PC-9 (cell line): ENCODE results near the gene PRPH. TPM values are rescaled to one million over a fixed set of nuclear protein-coding genes. Genes with fewer than 3 reads are reported as not detected.

Experiments used
- BruUV-seq: library from RNA; stranded (reverse); fragments of 400-500 nt; replicated peaks from 2 replicates; lab custom pipeline; 2021; lab: Mats Ljungman, UMichigan
- CTCF ChIA-PET: fragments of 300-600 bp; sonication (Branson Sonifier 250); formaldehyde crosslinking; loops from one replicate; lab custom pipeline; 2022; ENCODE audit warnings: antibody characterized with exemption; lab: Charles Lee
- POLR2A ChIA-PET: fragments of 300-600 bp; sonication (Branson Sonifier 250); formaldehyde crosslinking; loops from one replicate; lab custom pipeline; 2022; ENCODE audit warnings: antibody characterized with exemption; ENCODE audit not compliant: unreplicated experiment; lab: Charles Lee
- DNase-seq, 2 experiments: peaks; one replicate each; pipeline versions ENCODE4 v3.0.0 to v3.0.0-alpha.2; 2015 to 2022; ENCODE audit warnings: mixed read lengths in 1 of 2
- H2AFZ ChIP-seq: fragments of 200-600 bp; sonication (generic); 2 replicates; pipeline ENCODE4 v1.8.1; 2017; ENCODE audit warnings: antibody characterized with exemption
- H3F3A ChIP-seq: fragments of 200-600 bp; sonication (generic); 2 replicates; pipeline ENCODE4 v1.8.1; 2017; ENCODE audit warnings: antibody characterized with exemption, mild to moderate bottlenecking, low read depth; ENCODE audit not compliant: insufficient read depth
- H3K27ac ChIP-seq: fragments of 200-600 bp; sonication (generic); 2 replicates; pipeline ENCODE4 v1.6.1; 2016; ENCODE audit warnings: mixed run types
- H3K27me3 ChIP-seq: fragments of 200-600 bp; sonication (generic); 2 replicates; pipeline ENCODE4 v1.6.1; 2016; ENCODE audit warnings: low read depth, mixed run types; ENCODE audit not compliant: insufficient read depth
- H3K36me3 ChIP-seq: fragments of 200-600 bp; sonication (generic); 2 replicates; pipeline ENCODE4 v1.6.1; 2016; ENCODE audit warnings: low read depth, mixed run types
- H3K4me1 ChIP-seq: fragments of 200-600 bp; sonication (generic); replicated peaks from 2 replicates; pipeline ENCODE4 v1.6.1; 2016; ENCODE audit warnings: mixed run types; ENCODE audit not compliant: insufficient read depth
- H3K4me2 ChIP-seq: fragments of 200-600 bp; sonication (generic); 2 replicates; pipeline ENCODE4 v1.6.1; 2017; ENCODE audit warnings: mixed run types
- H3K4me3 ChIP-seq: fragments of 200-600 bp; sonication (generic); 2 replicates; pipeline ENCODE4 v1.6.1; 2016; ENCODE audit warnings: mixed run types
- H3K79me2 ChIP-seq: fragments of 200-600 bp; sonication (generic); 2 replicates; pipeline ENCODE4 v1.6.1; 2017; ENCODE audit warnings: low read depth, mixed run types
- H3K9me2 ChIP-seq: fragments of 200-600 bp; sonication (generic); 2 replicates; pipeline ENCODE4 v1.8.1; 2017; ENCODE audit warnings: mild to moderate bottlenecking; ENCODE audit not compliant: insufficient read depth
- H3K9me3 ChIP-seq: fragments of 200-600 bp; sonication (generic); 2 replicates; pipeline ENCODE4 v1.8.1; 2016; ENCODE audit warnings: low read depth; ENCODE audit not compliant: insufficient read depth
- H4K20me1 ChIP-seq: fragments of 200-600 bp; sonication (generic); 2 replicates; pipeline ENCODE4 v1.8.1; 2017; ENCODE audit not compliant: insufficient read depth
- EZH2 ChIP-seq: fragments of 200-600 bp; sonication (generic); IDR thresholded peaks from 2 replicates; pipeline ENCODE4 v1.8.0; 2017; ENCODE audit warnings: antibody characterized with exemption, low read depth
- intact Hi-C: fragments of 100-400 bp; cut with micrococcal nuclease; formaldehyde crosslinking; loops from one replicate; pipeline ENCODE4 v1.10.0; 2022; ENCODE audit not compliant: unreplicated experiment
- total RNA-seq: library from RNA; stranded (reverse); gene quantifications from 2 replicates; pipeline ENCODE4 v1.2.3, GENCODE V29; 2021
- TF ChIP-seq, protein P1 (sequence below): fragments of 200-600 bp; sonication (generic); conservative IDR thresholded peaks from 2 replicates; pipeline ENCODE4 v1.6.1; 2017; ENCODE audit warnings: mixed run types, antibody characterized with exemption, mild to moderate bottlenecking, moderate library complexity

Gene PRPH
- total RNA-seq, 1 experiment from 2014 or later, result 0.46 TPM

DNA sequence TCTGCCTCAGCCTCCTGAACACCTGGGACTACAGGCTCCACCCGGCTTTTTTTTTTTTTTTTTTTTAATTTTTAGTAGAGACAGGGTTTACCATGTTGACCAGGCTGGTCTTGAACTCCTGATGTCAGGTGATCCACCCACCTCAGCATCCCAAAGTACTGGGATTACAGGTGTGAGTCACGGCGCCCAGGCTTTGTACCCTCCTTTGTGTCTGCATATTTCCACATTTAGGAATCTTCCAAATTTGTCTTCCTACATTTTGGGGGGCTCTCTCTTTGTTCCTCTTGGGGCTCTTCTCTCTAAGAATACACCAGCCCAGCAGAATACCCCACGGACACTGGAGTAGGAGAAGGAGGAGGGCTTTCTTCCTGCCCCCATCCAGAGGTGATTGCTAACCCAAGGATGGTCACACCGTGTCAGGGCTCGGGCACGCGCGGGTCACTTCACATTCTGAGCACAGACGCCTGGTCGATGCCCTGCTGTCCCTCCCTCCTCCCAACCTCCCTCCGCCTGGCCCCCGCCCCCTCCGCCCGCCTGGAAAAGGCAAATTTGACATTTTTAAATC lies 49.6 kb downstream of the PRPH start:
- Histone ChIP-seq H3K27ac (no peak overlapping the region), H2AFZ (no peak overlapping the region), H3K9me2 (no peaks in the 10 kb centered on the region), H3F3A (peaks cover 12% of the 10 kb centered on the region; the same call in 1 of the 2 replicates), H3K79me2 (no peaks in the 10 kb centered on the region), H3K36me3 (no peaks in the 10 kb centered on the region), H3K4me2 (peak overlapping the region; percentile 90), H3K4me3 (peak overlapping the region; percentile 41; the same call in 1 of the 2 replicates), H3K27me3 (peaks cover 45% of the 10 kb centered on the region), H3K4me1 (peaks cover 28% of the 10 kb centered on the region), H4K20me1 (no peaks in the 10 kb centered on the region), H3K9me3 (no peaks in the 10 kb centered on the region)
- TF ChIP-seq, protein P1, sequence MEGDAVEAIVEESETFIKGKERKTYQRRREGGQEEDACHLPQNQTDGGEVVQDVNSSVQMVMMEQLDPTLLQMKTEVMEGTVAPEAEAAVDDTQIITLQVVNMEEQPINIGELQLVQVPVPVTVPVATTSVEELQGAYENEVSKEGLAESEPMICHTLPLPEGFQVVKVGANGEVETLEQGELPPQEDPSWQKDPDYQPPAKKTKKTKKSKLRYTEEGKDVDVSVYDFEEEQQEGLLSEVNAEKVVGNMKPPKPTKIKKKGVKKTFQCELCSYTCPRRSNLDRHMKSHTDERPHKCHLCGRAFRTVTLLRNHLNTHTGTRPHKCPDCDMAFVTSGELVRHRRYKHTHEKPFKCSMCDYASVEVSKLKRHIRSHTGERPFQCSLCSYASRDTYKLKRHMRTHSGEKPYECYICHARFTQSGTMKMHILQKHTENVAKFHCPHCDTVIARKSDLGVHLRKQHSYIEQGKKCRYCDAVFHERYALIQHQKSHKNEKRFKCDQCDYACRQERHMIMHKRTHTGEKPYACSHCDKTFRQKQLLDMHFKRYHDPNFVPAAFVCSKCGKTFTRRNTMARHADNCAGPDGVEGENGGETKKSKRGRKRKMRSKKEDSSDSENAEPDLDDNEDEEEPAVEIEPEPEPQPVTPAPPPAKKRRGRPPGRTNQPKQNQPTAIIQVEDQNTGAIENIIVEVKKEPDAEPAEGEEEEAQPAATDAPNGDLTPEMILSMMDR, result no peak
- TF ChIP-seq EZH2, result no peak
- CTCF ChIA-PET, result no interaction called here
- BruUV-seq, result no TSS peak
- POLR2A ChIA-PET, result no interaction called here
- DNase-seq, result no peak
- intact Hi-C loops, result loop anchor here (5.0 kb wide), 2 partner anchors 278 to 282 kb away; partner anchors contain the start of genes KMT2D and PRPF40B

DNA sequence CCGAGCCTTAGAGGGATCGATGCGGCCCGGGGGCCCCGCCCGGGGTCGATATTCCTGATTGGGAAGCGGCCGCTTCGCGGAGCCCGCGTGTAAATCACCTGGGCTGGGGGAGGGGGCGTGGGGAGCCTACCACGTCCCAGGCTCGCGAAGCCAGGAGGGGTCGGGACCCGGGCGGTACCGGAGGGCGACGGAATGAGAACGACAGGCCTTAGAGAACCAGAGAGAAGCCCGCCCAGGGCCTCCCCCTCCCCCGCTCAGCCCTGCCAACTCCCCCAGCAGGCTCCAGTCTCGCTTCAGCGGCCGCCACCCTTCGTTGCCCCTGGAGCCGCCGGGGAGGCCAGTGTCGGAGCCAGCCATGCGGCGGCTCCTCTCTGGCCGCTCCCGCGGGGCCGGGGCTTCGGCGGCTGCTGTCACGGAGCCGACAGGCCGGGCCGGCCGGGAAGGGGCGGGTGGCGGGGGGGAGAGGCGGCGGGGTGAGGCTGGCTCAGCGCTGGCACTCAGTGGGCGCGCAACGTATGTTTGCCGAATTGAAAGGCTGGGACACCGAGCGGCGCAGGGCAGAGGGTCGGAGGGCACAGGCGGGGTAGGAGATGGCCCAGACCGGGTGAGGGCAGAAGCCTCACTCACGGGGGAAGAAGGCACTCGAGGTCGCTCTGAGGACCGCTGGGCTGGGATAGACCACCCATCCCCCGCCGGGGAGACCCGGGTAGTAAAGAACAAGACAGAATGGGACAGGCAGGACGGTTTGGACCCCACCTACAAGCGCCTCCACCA lies 50.3 kb downstream of the PRPH start:
- no peaks in the 10 kb centered on the region for H4K20me1 ChIP-seq
- ChIA-PET CTCF (no interaction called here), POLR2A (no interaction called here)
- no peak overlapping the region for H3K27ac ChIP-seq
- H3K9me2 ChIP-seq, result no peaks in the 10 kb centered on the region
- no peaks in the 10 kb centered on the region for H3K79me2 ChIP-seq
- H3K9me3 ChIP-seq, result no peaks in the 10 kb centered on the region
- intact Hi-C loops, result loop anchor here (5.0 kb wide), 1 partner anchor 277 kb away; the partner anchor contains the start of gene PRPF40B
- DNase-seq, result no peak
- peak overlapping the region; percentile 41; the same call in 1 of the 2 replicates for H3K4me3 ChIP-seq
- peak overlapping the region; percentile 90 for H3K4me2 ChIP-seq
- no TSS peak for BruUV-seq
- TF ChIP-seq, protein P1, result no peak
- peak; percentile 99 for TF ChIP-seq EZH2
- H2AFZ ChIP-seq, result no peak overlapping the region
- H3K36me3 ChIP-seq, result no peaks in the 10 kb centered on the region
- H3F3A ChIP-seq, result peaks cover 9% of the 10 kb centered on the region; the same call in 1 of the 2 replicates
- H3K27me3 ChIP-seq, result peaks cover 45% of the 10 kb centered on the region
- H3K4me1 ChIP-seq, result peaks cover 28% of the 10 kb centered on the region

DNA sequence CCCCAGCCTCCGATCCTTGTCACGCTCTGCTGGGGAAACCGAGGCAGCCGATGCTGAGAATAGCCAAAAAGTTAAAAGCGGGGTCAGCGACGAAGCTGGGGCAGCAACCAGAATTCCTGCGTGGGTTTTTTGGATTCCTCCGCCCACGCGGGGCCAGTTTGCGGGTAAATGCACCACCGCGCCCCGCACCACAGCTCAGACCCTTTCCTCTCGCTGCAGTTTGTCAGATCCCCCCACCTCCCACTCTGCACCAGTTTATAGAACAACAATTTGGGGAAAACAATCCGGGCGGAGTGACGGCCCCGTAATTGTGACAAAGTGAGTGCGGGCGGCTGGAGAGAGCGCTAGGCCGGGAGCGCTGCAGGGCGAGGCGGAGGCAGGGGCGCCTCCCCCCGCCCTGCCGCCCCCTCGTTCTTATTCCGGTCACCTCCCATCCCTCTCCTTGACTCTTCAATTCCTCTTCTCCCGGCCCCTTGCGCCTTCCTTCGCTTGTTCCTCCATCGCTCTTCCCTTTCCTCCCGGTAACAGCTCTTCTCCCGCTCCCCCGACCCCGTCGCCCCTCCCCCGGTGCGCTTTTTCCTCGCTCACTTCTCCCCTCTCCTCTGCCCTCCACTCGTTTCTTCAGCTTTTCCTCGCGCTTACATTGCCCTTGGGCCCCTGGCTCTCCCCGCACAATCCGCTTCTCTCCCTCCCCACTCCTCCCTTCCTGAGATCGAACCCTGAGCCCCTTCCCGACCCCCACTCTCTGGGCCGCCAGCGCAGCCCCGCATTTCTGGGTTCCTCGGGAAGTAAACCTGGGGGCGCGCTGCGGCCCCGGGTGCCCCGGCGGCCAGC lies 51.1 kb downstream of the PRPH start:
- Histone ChIP-seq H3K4me2 (peak overlapping the region; percentile 90), H3F3A (peaks cover 4% of the 10 kb centered on the region; the same call in 1 of the 2 replicates), H3K27me3 (peaks cover 45% of the 10 kb centered on the region), H3K4me1 (peaks cover 28% of the 10 kb centered on the region), H3K9me2 (no peaks in the 10 kb centered on the region), H3K79me2 (no peaks in the 10 kb centered on the region), H4K20me1 (no peaks in the 10 kb centered on the region), H3K36me3 (no peaks in the 10 kb centered on the region), H3K9me3 (no peaks in the 10 kb centered on the region), H3K4me3 (peak overlapping the region; percentile 62), H2AFZ (peak overlapping the region; percentile 71), H3K27ac (no peak overlapping the region)
- ChIA-PET POLR2A (no interaction called here), CTCF (interaction anchor here (0.6 to 2.2 kb wide), 6 partner anchors 11 to 276 kb away, joined by 3 to 16 read pairs (median 6); partner anchors contain the start of gene TROAP)
- no TSS peak for BruUV-seq
- TF ChIP-seq, protein P1, result no peak
- TF ChIP-seq EZH2, result peak; percentile 99
- no peak for DNase-seq
- intact Hi-C loops, result loop anchor here (2.0 to 5.0 kb wide), 2 partner anchors 57 to 276 kb away; partner anchors contain the start of gene PRPF40B
